ENCODE data around the gene UNC80. TPM values are rescaled to one million over a fixed set of nuclear protein-coding genes. Genes with fewer than 3 reads are reported as not detected.

UNC80 gene
- total RNA-seq, 4 donors from 2014 or later = under 0.01 to 0.17 (median 0.09) TPM

DNA sequence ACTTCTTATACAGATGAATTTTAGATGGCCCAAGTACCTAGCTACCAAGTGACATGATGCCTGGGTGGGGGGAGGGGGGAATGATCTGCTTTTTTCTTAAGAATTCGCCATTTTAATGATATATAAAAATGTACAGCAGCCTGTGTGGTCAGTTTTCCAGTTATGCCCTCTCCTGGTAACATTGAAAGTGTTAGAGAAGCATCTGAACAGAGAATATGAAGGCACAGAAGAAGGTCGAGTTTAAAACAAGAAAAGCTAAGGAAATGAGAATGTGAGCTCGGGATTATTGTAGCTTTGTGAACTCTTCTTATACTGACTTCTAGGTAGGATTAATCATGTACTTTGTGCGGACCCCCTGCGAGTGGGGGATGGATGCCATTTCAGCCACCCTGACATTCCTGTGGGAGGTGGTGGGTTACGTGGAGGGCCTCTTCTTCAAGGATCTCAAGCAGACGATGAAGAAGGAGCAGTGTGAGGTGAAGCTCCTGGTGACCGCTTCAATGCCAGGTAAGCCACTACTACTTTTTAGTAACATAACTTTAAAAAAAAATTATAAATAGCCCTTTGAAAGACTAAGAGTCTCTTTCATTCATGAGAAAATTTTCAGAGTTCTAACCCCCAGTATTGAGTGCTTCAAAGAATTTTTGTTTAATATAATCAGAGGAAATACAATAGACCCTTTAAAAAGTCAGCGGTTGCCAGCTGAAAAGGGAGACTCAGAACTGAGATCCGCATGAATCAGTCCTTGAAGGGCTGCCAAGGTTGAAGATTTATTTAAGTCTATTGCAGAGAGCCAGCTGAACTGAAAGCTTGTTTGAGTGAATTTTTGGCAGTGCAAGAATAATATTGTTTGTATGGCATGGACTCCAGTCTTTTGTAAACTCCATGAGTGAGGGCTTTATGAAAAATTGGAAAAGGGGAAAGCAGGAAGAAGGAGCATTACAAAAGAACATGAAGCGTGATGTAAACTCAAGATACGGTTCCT, 162.2 kb downstream of the UNC80 start:
- no peak for DNase-seq (ENCODE audit: extremely low spot score)
- intact Hi-C loops (cut with DNase I) = no loop called here
- 29% methylated on average over 12 of the region's 12 CpGs for WGBS
- no peaks in the 10 kb centered on the region for H3K27me3 ChIP-seq
- peaks cover 0 to 15% (median 13%) of the 10 kb centered on the region in 4 donors for H3K4me1 ChIP-seq
- H3K4me3 ChIP-seq = peak overlapping the region in 2 of 4 donors; percentile 18 to 40
- no peaks in the 10 kb centered on the region for H3K36me3 ChIP-seq
- no peak for TF ChIP-seq POLR2AphosphoS5 (IDR thresholded peaks at IDR 0.05)
- TF ChIP-seq EP300 (IDR thresholded peaks at IDR 0.05) = no peak
- no peak for TF ChIP-seq CTCF (IDR thresholded peaks at IDR 0.05)
- TF ChIP-seq POLR2A (IDR thresholded peaks at IDR 0.05; ENCODE audit: low read depth) = no peak
- no peak overlapping the region for H3K27ac ChIP-seq (replicated peaks in 1 of 4)
- no peaks in the 10 kb centered on the region for H3K9me3 ChIP-seq

DNA sequence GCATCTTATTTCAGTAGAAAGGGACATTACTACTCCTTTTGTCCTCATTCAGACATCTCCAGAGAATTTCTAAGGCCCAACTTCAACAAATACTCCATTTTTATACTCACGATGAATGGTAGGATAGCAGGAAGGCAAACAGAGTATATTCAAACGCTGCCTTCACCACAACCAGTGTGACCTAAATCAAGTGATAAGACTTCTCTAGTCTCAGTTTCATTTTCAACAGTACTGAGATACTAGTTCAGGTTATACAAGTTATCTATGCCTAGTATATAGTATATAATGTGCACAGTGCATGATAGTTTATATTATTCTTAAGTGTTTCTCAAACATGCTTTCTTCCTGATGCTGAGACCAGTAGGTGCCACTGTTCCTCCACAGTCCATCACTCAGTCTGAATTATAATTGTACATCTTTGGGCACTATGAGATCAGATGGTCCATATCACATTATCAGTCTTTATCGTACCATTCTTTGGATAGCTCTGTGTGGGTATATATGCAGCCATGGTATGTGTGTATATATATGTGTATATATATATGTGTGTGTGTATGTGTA, 164.6 kb downstream of the UNC80 start:
- no peaks in the 10 kb centered on the region for H3K27me3 ChIP-seq
- DNase-seq (ENCODE audit: extremely low spot score) = no peak
- peaks cover 0 to 24% (median 21%) of the 10 kb centered on the region in 4 donors for H3K4me1 ChIP-seq
- 86% methylated on average over 3 of the region's 3 CpGs for WGBS
- H3K9me3 ChIP-seq = no peaks in the 10 kb centered on the region
- H3K27ac ChIP-seq (replicated peaks in 1 of 4) = no peak overlapping the region
- no peak for TF ChIP-seq POLR2A (IDR thresholded peaks at IDR 0.05; ENCODE audit: low read depth)
- peak in 1 of 3 experiments; percentile 7 for TF ChIP-seq CTCF (IDR thresholded peaks at IDR 0.05)
- no peaks in the 10 kb centered on the region for H3K36me3 ChIP-seq
- no peak overlapping the region for H3K4me3 ChIP-seq
- intact Hi-C loops (cut with DNase I) = no loop called here

- H3K27me3 ChIP-seq = no peaks in the 10 kb centered on the region
- no peak for DNase-seq (ENCODE audit: extremely low spot score)
- no peaks in the 10 kb centered on the region for H3K9me3 ChIP-seq
- H3K4me3 ChIP-seq = no peak overlapping the region
- no peaks in the 10 kb centered on the region for H3K36me3 ChIP-seq
- no peak overlapping the region for H3K27ac ChIP-seq (replicated peaks in 1 of 4)
- intact Hi-C loops (cut with DNase I) = no loop called here
- H3K4me1 ChIP-seq = peaks cover 0 to 35% (median 32%) of the 10 kb centered on the region in 4 donors
- TF ChIP-seq POLR2A (IDR thresholded peaks at IDR 0.05; ENCODE audit: low read depth) (no peak), CTCF (IDR thresholded peaks at IDR 0.05) (no peak), EP300 (IDR thresholded peaks at IDR 0.05) (no peak), POLR2AphosphoS5 (IDR thresholded peaks at IDR 0.05) (no peak)
Measured at GRCh38 chr2:209937893-209938292, 166.3 kb downstream of the UNC80 start.

DNA sequence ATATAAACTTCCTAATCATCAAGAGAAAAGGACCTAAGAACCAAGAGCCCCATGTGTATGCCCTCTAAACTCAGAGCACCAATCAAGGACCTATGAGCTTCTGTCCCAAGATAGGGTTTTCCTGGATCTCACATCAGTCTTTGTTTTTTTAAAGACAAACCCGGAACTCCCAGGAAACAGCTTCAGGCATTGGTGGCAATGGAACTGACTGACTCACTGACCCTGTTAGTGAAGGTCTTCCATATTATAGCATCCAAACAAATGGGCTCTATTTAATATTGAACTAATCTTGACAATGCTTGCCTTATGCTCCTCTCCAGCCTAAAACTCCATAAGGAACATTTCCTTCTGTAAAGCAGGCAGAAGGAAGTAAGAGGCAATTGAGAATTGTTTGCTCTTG, 167.3 kb downstream of the UNC80 start:
- Histone ChIP-seq H3K27me3 (no peaks in the 10 kb centered on the region), H3K4me3 (no peak overlapping the region), H3K36me3 (no peaks in the 10 kb centered on the region), H3K27ac (replicated peaks in 1 of 4) (no peak overlapping the region), H3K4me1 (peaks cover 0 to 35% (median 34%) of the 10 kb centered on the region in 4 donors), H3K9me3 (no peaks in the 10 kb centered on the region)
- TF ChIP-seq EP300 (IDR thresholded peaks at IDR 0.05) = no peak
- TF ChIP-seq POLR2A (IDR thresholded peaks at IDR 0.05; ENCODE audit: low read depth) = no peak
- no peak for DNase-seq (ENCODE audit: extremely low spot score)
- intact Hi-C loops (cut with DNase I) = no loop called here
- WGBS = 100% methylated on average over 1 of the region's 1 CpG

- intact Hi-C loops (cut with DNase I) = no loop called here
Measured at GRCh38 chr2:209940936-209941335, 169.3 kb downstream of the UNC80 start.

More at GRCh38 chr2:209940936-209941335, 169.3 kb downstream of the UNC80 start:
- Histone ChIP-seq H3K27ac (replicated peaks in 1 of 4) (no peak overlapping the region), H3K36me3 (no peaks in the 10 kb centered on the region), H3K4me1 (peaks cover 0 to 28% (median 26%) of the 10 kb centered on the region in 4 donors), H3K27me3 (no peaks in the 10 kb centered on the region), H3K4me3 (no peak overlapping the region), H3K9me3 (no peaks in the 10 kb centered on the region)
- TF ChIP-seq POLR2AphosphoS5 (IDR thresholded peaks at IDR 0.05) (no peak), POLR2A (IDR thresholded peaks at IDR 0.05; ENCODE audit: low read depth) (no peak), EP300 (IDR thresholded peaks at IDR 0.05) (no peak), CTCF (IDR thresholded peaks at IDR 0.05) (no peak)
- 51% methylated on average over 6 of the region's 6 CpGs for WGBS
- no peak for DNase-seq (ENCODE audit: extremely low spot score)
